ENCODE data around the gene TFEB.

- no peak for TF ChIP-seq CTCF (IDR thresholded peaks at IDR 0.05)
- TF ChIP-seq POLR2A (IDR thresholded peaks at IDR 0.05), result no peak
These were observed 89.2 kb downstream of the TFEB start for GRCh38 chr6:41646026-41646795.

Data from ovary (tissue), 3 donors.